Activated CD8-positive, alpha-beta memory T cell treated with anti-CD3 and anti-CD28 coated beads, Interleukin-2, amount 10 ng/mL, durations not matched to agents 7 days and 5 days (primary cell): Measurements from ENCODE around the gene BLM. TPM values are rescaled to one million over a fixed set of nuclear protein-coding genes. Genes with fewer than 3 reads are reported as not detected.
A peak's percentile ranks its signal among the peaks of the same experiment; 100 is the strongest.
"Not testable (repeated sequence)": the region's sequence is repeated elsewhere in the genome, so short reads cannot be mapped to it uniquely, and the experiment has no call there.

Experiments used
- ATAC-seq: fragments of 150-1000 bp; cut with Tn5 transposase; one replicate; pipeline ENCODE4 v1.10.0; 2021; ENCODE audit warnings: moderate library complexity
- CTCF ChIA-PET: fragments of 350-600 bp; sonication (Branson Sonifier 250); formaldehyde crosslinking; loops from one replicate; lab custom pipeline; 2021; ENCODE audit warnings: antibody characterized with exemption; lab: Charles Lee
- DNase-seq: peaks from one replicate; pipeline ENCODE4 v3.0.0-alpha.2; 2020
- H3K27ac Mint-ChIP-seq: one replicate; pipeline ENCODE4 v1.8.0; 2021; ENCODE audit warnings: mild to moderate bottlenecking, mixed read lengths
- H3K27me3 Mint-ChIP-seq: one replicate; pipeline ENCODE4 v1.8.0; 2021; ENCODE audit warnings: mixed read lengths
- H3K36me3 Mint-ChIP-seq: one replicate; pipeline ENCODE4 v1.8.0; 2021; ENCODE audit warnings: mild to moderate bottlenecking, mixed read lengths
- H3K4me1 Mint-ChIP-seq: one replicate; pipeline ENCODE4 v1.8.0; 2021; ENCODE audit warnings: mixed read lengths
- H3K4me3 Mint-ChIP-seq: one replicate; pipeline ENCODE4 v1.8.0; 2021; ENCODE audit warnings: mild to moderate bottlenecking, moderate library complexity, mixed read lengths
- H3K9me3 Mint-ChIP-seq: one replicate; pipeline ENCODE4 v1.8.0; 2022; ENCODE audit warnings: low read depth, mixed read lengths
- total RNA-seq, 2 experiments: library from RNA; stranded (reverse); gene quantifications; one replicate each; pipeline ENCODE4 v1.2.3, GENCODE V29; 2021

The BLM gene
- total RNA-seq, 2 experiments from 2014 or later: 83.4 to 92.7 TPM

GRCh38 chr15:90716317-90716975, 700 bp upstream of the BLM start:
- CTCF ChIA-PET: interaction anchor here (0.7 to 3.8 kb wide), 16 partner anchors 16 to 396 kb away, joined by 3 to 29 read pairs (median 3); partner anchors contain the start of genes HDDC3, MAN2A2 and UNC45A
- ATAC-seq: no peak
- Mint-ChIP-seq H3K27ac (peak overlapping the region; percentile 95), H3K27me3 (no peaks in the 10 kb centered on the region), H3K36me3 (peaks cover 24% of the 10 kb centered on the region), H3K4me3 (peak overlapping the region; percentile 80), H3K4me1 (peaks cover 29% of the 10 kb centered on the region), H3K9me3 (no peaks in the 10 kb centered on the region)
- peak; percentile 11 for DNase-seq

GRCh38 chr15:90718232-90718631, 1.1 kb downstream of the BLM start:
- no peaks in the 10 kb centered on the region for H3K9me3 Mint-ChIP-seq
- H3K36me3 Mint-ChIP-seq: peaks cover 18% of the 10 kb centered on the region
- H3K27ac Mint-ChIP-seq: peak overlapping the region; percentile 95
- CTCF ChIA-PET: interaction anchor here (1.0 to 3.8 kb wide), 11 partner anchors 9 to 238 kb away, joined by 3 to 29 read pairs (median 5); partner anchors contain the start of genes HDDC3 and UNC45A
- peak; percentile 39 for DNase-seq
- peaks cover 27% of the 10 kb centered on the region for H3K4me1 Mint-ChIP-seq
- H3K27me3 Mint-ChIP-seq: no peaks in the 10 kb centered on the region
- no peak for ATAC-seq
- peak overlapping the region; percentile 80 for H3K4me3 Mint-ChIP-seq

GRCh38 chr15:90720131-90720530, 3.0 kb downstream of the BLM start:
- no peaks in the 10 kb centered on the region for H3K9me3 Mint-ChIP-seq
- peak overlapping the region; percentile 29 for H3K4me3 Mint-ChIP-seq
- H3K27ac Mint-ChIP-seq: no peak overlapping the region
- ATAC-seq (no peak), DNase-seq (no peak)
- no peaks in the 10 kb centered on the region for H3K27me3 Mint-ChIP-seq
- peaks cover 25% of the 10 kb centered on the region for H3K36me3 Mint-ChIP-seq
- H3K4me1 Mint-ChIP-seq: peaks cover 29% of the 10 kb centered on the region
- CTCF ChIA-PET: interaction anchor here (0.8 to 1.0 kb wide), 3 partner anchors 19 to 166 kb away, joined by 3 to 7 read pairs (median 3); no protein-coding TSS in a partner anchor

- Mint-ChIP-seq H3K4me3 (no peak overlapping the region), H3K9me3 (peaks cover 4% of the 10 kb centered on the region), H3K36me3 (peaks cover 68% of the 10 kb centered on the region), H3K27ac (no peak overlapping the region), H3K27me3 (no peaks in the 10 kb centered on the region), H3K4me1 (peaks cover 15% of the 10 kb centered on the region)
- no peak for DNase-seq
- ATAC-seq: no peak
- CTCF ChIA-PET: no interaction called here
Measured at GRCh38 chr15:90729261-90729660, 12.1 kb downstream of the BLM start.

- H3K4me3 Mint-ChIP-seq: no peak overlapping the region
- peaks cover 15% of the 10 kb centered on the region for H3K4me1 Mint-ChIP-seq
- H3K27ac Mint-ChIP-seq: no peak overlapping the region
Measured at GRCh38 chr15:90730290-90730689, 13.1 kb downstream of the BLM start.

GRCh38 chr15:90735923-90736322, 18.8 kb downstream of the BLM start:
- no peak for DNase-seq
- H3K4me3 Mint-ChIP-seq: no peak overlapping the region
- H3K27ac Mint-ChIP-seq: no peak overlapping the region
- peaks cover 79% of the 10 kb centered on the region for H3K36me3 Mint-ChIP-seq
- no peak for ATAC-seq
- peaks cover 6% of the 10 kb centered on the region for H3K9me3 Mint-ChIP-seq
- H3K27me3 Mint-ChIP-seq: no peaks in the 10 kb centered on the region
- peaks cover 33% of the 10 kb centered on the region for H3K4me1 Mint-ChIP-seq
- CTCF ChIA-PET: interaction anchor here (0.9 kb wide), 1 partner anchor 9 kb away, joined by 3 read pairs; no protein-coding TSS in a partner anchor

More at GRCh38 chr15:90730290-90730689, 13.1 kb downstream of the BLM start:
- ATAC-seq (no peak), DNase-seq (no peak)
- Mint-ChIP-seq H3K27me3 (no peaks in the 10 kb centered on the region), H3K9me3 (peaks cover 4% of the 10 kb centered on the region), H3K36me3 (peaks cover 65% of the 10 kb centered on the region)
- CTCF ChIA-PET: no interaction called here

- ATAC-seq, H3K4me3 Mint-ChIP-seq, DNase-seq, H3K27ac Mint-ChIP-seq, H3K27me3 Mint-ChIP-seq, H3K9me3 Mint-ChIP-seq: not testable (repeated sequence)
- Mint-ChIP-seq H3K4me1 (peaks cover 57% of the 10 kb centered on the region), H3K36me3 (peaks cover 67% of the 10 kb centered on the region)
- CTCF ChIA-PET: interaction anchor here (1.1 to 1.5 kb wide), 2 partner anchors 9 to 13 kb away, joined by 3 to 5 read pairs; no protein-coding TSS in a partner anchor
Measured at GRCh38 chr15:90740545-90740944, 23.4 kb downstream of the BLM start.

GRCh38 chr15:90742087-90742486, 24.9 kb downstream of the BLM start:
- Mint-ChIP-seq H3K9me3 (peaks cover 2% of the 10 kb centered on the region), H3K4me1 (peaks cover 52% of the 10 kb centered on the region), H3K36me3 (peaks cover 57% of the 10 kb centered on the region), H3K27ac (no peak overlapping the region), H3K4me3 (no peak overlapping the region), H3K27me3 (no peaks in the 10 kb centered on the region)
- DNase-seq: no peak
- CTCF ChIA-PET: interaction anchor here (0.9 kb wide), 1 partner anchor 9 kb away, joined by 3 read pairs; no protein-coding TSS in a partner anchor
- no peak for ATAC-seq

- Mint-ChIP-seq H3K4me1 (peaks cover 52% of the 10 kb centered on the region), H3K27ac (no peak overlapping the region), H3K27me3 (no peaks in the 10 kb centered on the region), H3K36me3 (peaks cover 52% of the 10 kb centered on the region), H3K9me3 (no peaks in the 10 kb centered on the region), H3K4me3 (no peak overlapping the region)
- ATAC-seq: no peak
- DNase-seq: no peak
- CTCF ChIA-PET: no interaction called here
Measured at GRCh38 chr15:90743407-90743806, 26.3 kb downstream of the BLM start.

GRCh38 chr15:90744759-90745402, 27.7 kb downstream of the BLM start:
- no peak for DNase-seq
- H3K27ac Mint-ChIP-seq: no peak overlapping the region
- ATAC-seq: no peak
- H3K36me3 Mint-ChIP-seq: peaks cover 52% of the 10 kb centered on the region
- H3K4me1 Mint-ChIP-seq: peaks cover 55% of the 10 kb centered on the region
- H3K9me3 Mint-ChIP-seq: no peaks in the 10 kb centered on the region
- H3K4me3 Mint-ChIP-seq: no peak overlapping the region
- no peaks in the 10 kb centered on the region for H3K27me3 Mint-ChIP-seq
- CTCF ChIA-PET: interaction anchor here (1.0 kb wide), 1 partner anchor 9 kb away, joined by 3 read pairs; no protein-coding TSS in a partner anchor

- Mint-ChIP-seq H3K27me3 (no peaks in the 10 kb centered on the region), H3K36me3 (peaks cover 54% of the 10 kb centered on the region), H3K27ac (peak overlapping the region; percentile 80), H3K4me3 (peak overlapping the region; percentile 37), H3K4me1 (peaks cover 40% of the 10 kb centered on the region), H3K9me3 (no peaks in the 10 kb centered on the region)
- ATAC-seq (peak; percentile 57), DNase-seq (no peak)
- CTCF ChIA-PET: interaction anchor here (0.7 to 1.2 kb wide), 5 partner anchors 10 to 430 kb away, joined by 3 to 5 read pairs (median 3); partner anchors contain the start of gene BLM
Measured at GRCh38 chr15:90749754-90750153, 32.6 kb downstream of the BLM start.

- H3K9me3 Mint-ChIP-seq: no peaks in the 10 kb centered on the region
- H3K27me3 Mint-ChIP-seq: no peaks in the 10 kb centered on the region
- peaks cover 39% of the 10 kb centered on the region for H3K4me1 Mint-ChIP-seq
- DNase-seq (peak; percentile 57), ATAC-seq (peak; percentile 42)
- CTCF ChIA-PET: interaction anchor here (0.7 to 1.2 kb wide), 5 partner anchors 10 to 430 kb away, joined by 3 to 5 read pairs (median 3); partner anchors contain the start of gene BLM
- H3K36me3 Mint-ChIP-seq: peaks cover 57% of the 10 kb centered on the region
- H3K4me3 Mint-ChIP-seq: peak overlapping the region; percentile 37
- peak overlapping the region; percentile 80 for H3K27ac Mint-ChIP-seq
Measured at GRCh38 chr15:90750186-90750585, 33.0 kb downstream of the BLM start.

- no peak overlapping the region for H3K27ac Mint-ChIP-seq
- H3K36me3 Mint-ChIP-seq: peaks cover 65% of the 10 kb centered on the region
- CTCF ChIA-PET: interaction anchor here (1.8 kb wide), 1 partner anchor 431 kb away, joined by 5 read pairs; no protein-coding TSS in a partner anchor
- peaks cover 36% of the 10 kb centered on the region for H3K4me1 Mint-ChIP-seq
- H3K9me3 Mint-ChIP-seq: no peaks in the 10 kb centered on the region
- ATAC-seq (no peak), DNase-seq (no peak)
- no peak overlapping the region for H3K4me3 Mint-ChIP-seq
- H3K27me3 Mint-ChIP-seq: no peaks in the 10 kb centered on the region
Measured at GRCh38 chr15:90751300-90751825, 34.2 kb downstream of the BLM start.
